ENCODE data around the gene SNAI3.

DNA sequence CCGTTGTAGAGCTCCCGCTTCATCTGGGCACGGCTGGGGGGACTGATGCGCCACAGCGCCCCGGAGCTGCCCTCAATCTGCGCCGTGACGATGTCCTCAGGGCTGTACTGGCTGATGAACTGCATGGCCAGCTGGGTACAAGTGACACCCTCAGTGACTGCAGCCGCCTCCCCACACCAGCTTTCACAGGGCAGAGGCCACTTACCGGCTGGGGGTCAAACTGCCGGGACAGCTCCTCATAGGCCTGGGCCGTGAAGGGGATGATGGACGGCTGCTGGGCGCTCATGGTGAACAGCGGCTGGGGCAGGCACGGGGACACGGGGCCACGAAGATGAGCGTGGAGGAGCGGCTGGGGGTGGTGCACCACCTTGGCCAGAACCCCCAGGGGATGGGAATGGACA, 30.3 kb upstream of the SNAI3 start:
- TF ChIP-seq, protein P1, sequence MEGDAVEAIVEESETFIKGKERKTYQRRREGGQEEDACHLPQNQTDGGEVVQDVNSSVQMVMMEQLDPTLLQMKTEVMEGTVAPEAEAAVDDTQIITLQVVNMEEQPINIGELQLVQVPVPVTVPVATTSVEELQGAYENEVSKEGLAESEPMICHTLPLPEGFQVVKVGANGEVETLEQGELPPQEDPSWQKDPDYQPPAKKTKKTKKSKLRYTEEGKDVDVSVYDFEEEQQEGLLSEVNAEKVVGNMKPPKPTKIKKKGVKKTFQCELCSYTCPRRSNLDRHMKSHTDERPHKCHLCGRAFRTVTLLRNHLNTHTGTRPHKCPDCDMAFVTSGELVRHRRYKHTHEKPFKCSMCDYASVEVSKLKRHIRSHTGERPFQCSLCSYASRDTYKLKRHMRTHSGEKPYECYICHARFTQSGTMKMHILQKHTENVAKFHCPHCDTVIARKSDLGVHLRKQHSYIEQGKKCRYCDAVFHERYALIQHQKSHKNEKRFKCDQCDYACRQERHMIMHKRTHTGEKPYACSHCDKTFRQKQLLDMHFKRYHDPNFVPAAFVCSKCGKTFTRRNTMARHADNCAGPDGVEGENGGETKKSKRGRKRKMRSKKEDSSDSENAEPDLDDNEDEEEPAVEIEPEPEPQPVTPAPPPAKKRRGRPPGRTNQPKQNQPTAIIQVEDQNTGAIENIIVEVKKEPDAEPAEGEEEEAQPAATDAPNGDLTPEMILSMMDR (conservative IDR thresholded peaks at IDR 0.05; ENCODE audit: low read length), result no peak
- TF ChIP-seq EZH2phosphoT487 (IDR thresholded peaks at IDR 0.05; ENCODE audit: borderline replicate concordance), result no peak
